ENCODE results near the gene STXBP1.

STXBP1 gene

GRCh38 chr9:127647451-127647850 lies 35.4 kb downstream of the STXBP1 start:
- no peaks in the 10 kb centered on the region for H3K4me1 Mint-ChIP-seq (ENCODE audit: low read depth)
- no peaks in the 10 kb centered on the region for H3K9me3 Mint-ChIP-seq
- H3K4me3 Mint-ChIP-seq = no peak overlapping the region

GRCh38 chr9:127650518-127650917 lies 38.4 kb downstream of the STXBP1 start:
- H3K36me3 Mint-ChIP-seq (ENCODE audit: low read depth) = no peaks in the 10 kb centered on the region
- H3K9me3 Mint-ChIP-seq = no peaks in the 10 kb centered on the region
- H3K4me3 Mint-ChIP-seq = no peak overlapping the region
- no peak overlapping the region for H3K27ac Mint-ChIP-seq
- no peaks in the 10 kb centered on the region for H3K4me1 Mint-ChIP-seq (ENCODE audit: low read depth)
- H3K27me3 Mint-ChIP-seq (ENCODE audit: low read depth) = no peaks in the 10 kb centered on the region

More at GRCh38 chr9:127647451-127647850, 35.4 kb downstream of the STXBP1 start:
- no peaks in the 10 kb centered on the region for H3K27me3 Mint-ChIP-seq (ENCODE audit: low read depth)
- no peaks in the 10 kb centered on the region for H3K36me3 Mint-ChIP-seq (ENCODE audit: low read depth)
- no peak overlapping the region for H3K27ac Mint-ChIP-seq

- Mint-ChIP-seq H3K36me3 (ENCODE audit: low read depth) (no peaks in the 10 kb centered on the region), H3K27ac (no peak overlapping the region), H3K27me3 (ENCODE audit: low read depth) (no peaks in the 10 kb centered on the region), H3K4me3 (no peak overlapping the region), H3K4me1 (ENCODE audit: low read depth) (no peaks in the 10 kb centered on the region), H3K9me3 (no peaks in the 10 kb centered on the region)
Observed at GRCh38 chr9:127651697-127652610, 39.9 kb downstream of the STXBP1 start.

GRCh38 chr9:127652733-127653132 lies 40.7 kb downstream of the STXBP1 start:
- Mint-ChIP-seq H3K27me3 (ENCODE audit: low read depth) (no peaks in the 10 kb centered on the region), H3K4me1 (ENCODE audit: low read depth) (no peaks in the 10 kb centered on the region), H3K4me3 (no peak overlapping the region), H3K9me3 (no peaks in the 10 kb centered on the region), H3K27ac (no peak overlapping the region), H3K36me3 (ENCODE audit: low read depth) (no peaks in the 10 kb centered on the region)

- no peaks in the 10 kb centered on the region for H3K9me3 Mint-ChIP-seq
Observed at GRCh38 chr9:127654619-127655018, 42.5 kb downstream of the STXBP1 start.

GRCh38 chr9:127658428-127658827 lies 46.4 kb downstream of the STXBP1 start:
- H3K4me3 Mint-ChIP-seq = no peak overlapping the region
- no peaks in the 10 kb centered on the region for H3K9me3 Mint-ChIP-seq
- H3K27me3 Mint-ChIP-seq (ENCODE audit: low read depth) = no peaks in the 10 kb centered on the region
- no peak overlapping the region for H3K27ac Mint-ChIP-seq
- H3K36me3 Mint-ChIP-seq (ENCODE audit: low read depth) = peaks cover 5% of the 10 kb centered on the region
- no peaks in the 10 kb centered on the region for H3K4me1 Mint-ChIP-seq (ENCODE audit: low read depth)

More at GRCh38 chr9:127654619-127655018, 42.5 kb downstream of the STXBP1 start:
- Mint-ChIP-seq H3K4me1 (ENCODE audit: low read depth) (no peaks in the 10 kb centered on the region), H3K27ac (no peak overlapping the region), H3K36me3 (ENCODE audit: low read depth) (no peaks in the 10 kb centered on the region), H3K27me3 (ENCODE audit: low read depth) (no peaks in the 10 kb centered on the region), H3K4me3 (no peak overlapping the region)

GRCh38 chr9:127660886-127661741 lies 49.0 kb downstream of the STXBP1 start:
- Mint-ChIP-seq H3K27me3 (ENCODE audit: low read depth) (no peaks in the 10 kb centered on the region), H3K4me1 (ENCODE audit: low read depth) (no peaks in the 10 kb centered on the region), H3K36me3 (ENCODE audit: low read depth) (peaks cover 5% of the 10 kb centered on the region), H3K27ac (no peak overlapping the region), H3K4me3 (no peak overlapping the region), H3K9me3 (no peaks in the 10 kb centered on the region)

GRCh38 chr9:127662617-127663016 lies 50.5 kb downstream of the STXBP1 start:
- Mint-ChIP-seq H3K9me3 (no peaks in the 10 kb centered on the region), H3K4me1 (ENCODE audit: low read depth) (no peaks in the 10 kb centered on the region), H3K36me3 (ENCODE audit: low read depth) (peaks cover 5% of the 10 kb centered on the region), H3K4me3 (no peak overlapping the region), H3K27ac (no peak overlapping the region), H3K27me3 (ENCODE audit: low read depth) (no peaks in the 10 kb centered on the region)

- no peak overlapping the region for H3K27ac Mint-ChIP-seq
Observed at GRCh38 chr9:127664324-127664677, 52.2 kb downstream of the STXBP1 start.

GRCh38 chr9:127664678-127665507 lies 52.8 kb downstream of the STXBP1 start:
- Mint-ChIP-seq H3K9me3 (no peaks in the 10 kb centered on the region), H3K27me3 (ENCODE audit: low read depth) (no peaks in the 10 kb centered on the region), H3K36me3 (ENCODE audit: low read depth) (peaks cover 5% of the 10 kb centered on the region)

More at GRCh38 chr9:127664324-127664677, 52.2 kb downstream of the STXBP1 start:
- H3K27me3 Mint-ChIP-seq (ENCODE audit: low read depth) = no peaks in the 10 kb centered on the region
- peaks cover 5% of the 10 kb centered on the region for H3K36me3 Mint-ChIP-seq (ENCODE audit: low read depth)
- H3K9me3 Mint-ChIP-seq = no peaks in the 10 kb centered on the region
- H3K4me1 Mint-ChIP-seq (ENCODE audit: low read depth) = no peaks in the 10 kb centered on the region
- no peak overlapping the region for H3K4me3 Mint-ChIP-seq

GRCh38 chr9:127667127-127667844 lies 55.2 kb downstream of the STXBP1 start:
- no peaks in the 10 kb centered on the region for H3K4me1 Mint-ChIP-seq (ENCODE audit: low read depth)
- H3K36me3 Mint-ChIP-seq (ENCODE audit: low read depth) = peaks cover 8% of the 10 kb centered on the region
- H3K27me3 Mint-ChIP-seq (ENCODE audit: low read depth) = no peaks in the 10 kb centered on the region
- no peak overlapping the region for H3K27ac Mint-ChIP-seq
- no peak overlapping the region for H3K4me3 Mint-ChIP-seq
- H3K9me3 Mint-ChIP-seq = no peaks in the 10 kb centered on the region

More at GRCh38 chr9:127664678-127665507, 52.8 kb downstream of the STXBP1 start:
- Mint-ChIP-seq H3K27ac (no peak overlapping the region), H3K4me3 (no peak overlapping the region), H3K4me1 (ENCODE audit: low read depth) (no peaks in the 10 kb centered on the region)

- Mint-ChIP-seq H3K36me3 (ENCODE audit: low read depth) (peaks cover 4% of the 10 kb centered on the region), H3K4me1 (ENCODE audit: low read depth) (no peaks in the 10 kb centered on the region), H3K27me3 (ENCODE audit: low read depth) (no peaks in the 10 kb centered on the region), H3K27ac (no peak overlapping the region), H3K9me3 (no peaks in the 10 kb centered on the region), H3K4me3 (no peak overlapping the region)
Observed at GRCh38 chr9:127667906-127668305, 55.8 kb downstream of the STXBP1 start.

GRCh38 chr9:127673234-127673633 lies 61.2 kb downstream of the STXBP1 start:
- Mint-ChIP-seq H3K27me3 (ENCODE audit: low read depth) (no peaks in the 10 kb centered on the region), H3K9me3 (no peaks in the 10 kb centered on the region), H3K4me1 (ENCODE audit: low read depth) (no peaks in the 10 kb centered on the region), H3K36me3 (ENCODE audit: low read depth) (peaks cover 3% of the 10 kb centered on the region), H3K4me3 (no peak overlapping the region), H3K27ac (no peak overlapping the region)
